GM23338 (cell line): ENCODE measurements around the gene ISX. TPM values are rescaled to one million over a fixed set of nuclear protein-coding genes. Genes with fewer than 3 reads are reported as not detected.

Source experiments
- ATAC-seq: fragments of 200-7000 bp; cut with Tn5 transposase; 3 replicates; pipeline ENCODE4 v1.9.1; 2020
- DNase-seq: peaks from one replicate; pipeline ENCODE4 v3.0.0-alpha.2; 2015; ENCODE audit warnings: low spot score
- H2AFZ ChIP-seq: fragments of 200-600 bp; sonication (generic); 2 replicates; pipeline ENCODE4 v1.8.0; 2016; ENCODE audit warnings: antibody characterized with exemption, mild to moderate bottlenecking, moderate library complexity
- H3F3A ChIP-seq: fragments of 200-600 bp; sonication (generic); replicated peaks from 2 replicates; pipeline ENCODE4 v1.8.0; 2017; ENCODE audit warnings: antibody characterized with exemption, mixed run types, low read depth
- H3K27ac ChIP-seq: fragments of 200-600 bp; sonication (generic); 2 replicates; pipeline ENCODE4 v1.6.1; 2016; ENCODE audit warnings: low read depth
- H3K27me3 ChIP-seq: fragments of 200-600 bp; sonication (generic); 2 replicates; pipeline ENCODE4 v1.8.0; 2016; ENCODE audit warnings: mild to moderate bottlenecking, mixed run types, moderate library complexity; ENCODE audit not compliant: insufficient read depth
- H3K36me3 ChIP-seq: fragments of 200-600 bp; sonication (generic); 2 replicates; pipeline ENCODE4 v1.8.0; 2016; ENCODE audit warnings: mild to moderate bottlenecking; ENCODE audit not compliant: insufficient read depth
- H3K4me1 ChIP-seq: fragments of 200-600 bp; sonication (generic); 2 replicates; pipeline ENCODE4 v1.8.0; 2016; ENCODE audit warnings: mild to moderate bottlenecking, moderate library complexity; ENCODE audit not compliant: insufficient read depth
- H3K4me2 ChIP-seq: fragments of 200-600 bp; sonication (generic); 2 replicates; pipeline ENCODE4 v1.7.1; 2017; ENCODE audit warnings: mixed run types
- H3K4me3 ChIP-seq: fragments of 200-600 bp; sonication (generic); 2 replicates; pipeline ENCODE4 v1.6.1; 2016; ENCODE audit warnings: mixed run types
- H3K79me2 ChIP-seq: fragments of 200-600 bp; sonication (generic); replicated peaks from 2 replicates; pipeline ENCODE4 v1.8.0; 2017; ENCODE audit warnings: mild to moderate bottlenecking; ENCODE audit not compliant: insufficient read depth
- H3K9me2 ChIP-seq: fragments of 200-600 bp; sonication (generic); 2 replicates; pipeline ENCODE4 v1.8.0; 2017; ENCODE audit not compliant: insufficient read depth
- H4K20me1 ChIP-seq: fragments of 200-600 bp; sonication (generic); replicated peaks from 2 replicates; pipeline ENCODE4 v1.8.0; 2017; ENCODE audit warnings: mild to moderate bottlenecking; ENCODE audit not compliant: insufficient read depth
- H3K27ac Mint-ChIP-seq: 2 replicates; pipeline ENCODE4 v1.8.0; 2020; ENCODE audit warnings: inconsistent platforms, mild to moderate bottlenecking, moderate library complexity, mixed read lengths
- H3K27me3 Mint-ChIP-seq: 3 replicates; pipeline ENCODE4 v1.8.0; 2022; ENCODE audit warnings: low read depth, mild to moderate bottlenecking, moderate library complexity, mixed read lengths, inconsistent platforms; ENCODE audit not compliant: insufficient read depth, poor library complexity
- H3K36me3 Mint-ChIP-seq: 3 replicates; pipeline ENCODE4 v1.8.0; 2021; ENCODE audit warnings: low read depth, mild to moderate bottlenecking, inconsistent platforms, moderate library complexity, mixed read lengths
- H3K4me1 Mint-ChIP-seq: 3 replicates; pipeline ENCODE4 v1.8.0; 2020; ENCODE audit warnings: mild to moderate bottlenecking, inconsistent platforms, mixed read lengths
- H3K4me3 Mint-ChIP-seq: 3 replicates; pipeline ENCODE4 v1.8.0; 2021; ENCODE audit warnings: moderate library complexity, mild to moderate bottlenecking, inconsistent platforms, mixed read lengths
- H3K9me3 Mint-ChIP-seq: 3 replicates; pipeline ENCODE4 v1.8.0; 2020; ENCODE audit warnings: moderate library complexity, mild to moderate bottlenecking, inconsistent platforms, mixed read lengths
- CREB1 ChIP-seq: fragments of 250-450 bp; sonication (Bioruptor Pico); IDR thresholded peaks from 2 replicates; pipeline ENCODE4 v1.5.0; 2020; ENCODE audit warnings: low read depth, mild to moderate bottlenecking, moderate library complexity
- EZH2 ChIP-seq: fragments of 200-600 bp; sonication (generic); IDR thresholded peaks from one replicate; pipeline ENCODE4 v1.8.0; 2017; ENCODE audit warnings: antibody characterized with exemption, mild to moderate bottlenecking, low read depth; ENCODE audit not compliant: unreplicated experiment
- EZH2phosphoT487 ChIP-seq: fragments of 200-600 bp; sonication (generic); IDR thresholded peaks from one replicate; pipeline ENCODE4 v1.8.1; 2018; ENCODE audit warnings: antibody characterized with exemption; ENCODE audit not compliant: unreplicated experiment
- JUNB ChIP-seq: IDR thresholded peaks from one replicate; pipeline ENCODE4 v1.6.1; 2016; ENCODE audit warnings: antibody characterized with exemption; ENCODE audit not compliant: unreplicated experiment
- NANOG ChIP-seq: IDR thresholded peaks from 2 replicates; pipeline ENCODE4 v1.6.1; 2016; ENCODE audit warnings: antibody characterized with exemption, borderline replicate concordance
- POLR2AphosphoS5 ChIP-seq: IDR thresholded peaks from 2 replicates; pipeline ENCODE4 v1.6.1; 2016; ENCODE audit warnings: antibody characterized with exemption, low read depth
- STAT1 ChIP-seq: IDR thresholded peaks from one replicate; pipeline ENCODE4 v1.6.1; 2016; ENCODE audit warnings: antibody characterized with exemption; ENCODE audit not compliant: unreplicated experiment
- ZNF114 ChIP-seq: fragments of 250-450 bp; sonication (Bioruptor Pico); IDR thresholded peaks from 2 replicates; pipeline ENCODE4 v1.5.0; 2020; ENCODE audit warnings: mild to moderate bottlenecking, moderate library complexity
- ZNF331 ChIP-seq: fragments of 250-450 bp; sonication (Bioruptor Pico); IDR thresholded peaks from 2 replicates; pipeline ENCODE4 v1.5.0; 2020; ENCODE audit warnings: low read depth, mild to moderate bottlenecking, moderate library complexity
- polyA plus RNA-seq: library from polyadenylated mRNA; unstranded; fragments of >200 nt; fragmentation: Nextera tagmentation; extraction: Ambion mirVana; gene quantifications from 2 replicates; pipeline ENCODE4 v1.2.1, GENCODE V29; 2016
- total RNA-seq: library from RNA; depleted of rRNA; stranded (reverse); fragments of >200 nt; shearing (Covaris generic); gene quantifications from 2 replicates; pipeline ENCODE4 v1.2.3, GENCODE V29; 2014
- TF ChIP-seq, protein P1 (sequence below): fragments of 250-450 bp; sonication (Bioruptor Pico); IDR thresholded peaks from 2 replicates; pipeline ENCODE4 v1.5.0; 2020; ENCODE audit warnings: mild to moderate bottlenecking, moderate library complexity
- TF ChIP-seq, protein P2 (sequence below), 2 experiments: fragments of 200-600 bp in 1 of 2; sonication (generic) in 1 of 2; conservative IDR thresholded peaks; 2 replicates each; pipeline versions ENCODE4 v1.5.1 to v1.6.1; 2016 to 2017; ENCODE audit warnings: antibody characterized with exemption in 2 of 2, low read depth in 2 of 2, mild to moderate bottlenecking in 2 of 2, moderate library complexity in 1 of 2
- TF ChIP-seq, protein P3 (sequence below): IDR thresholded peaks from one replicate; pipeline ENCODE4 v1.6.1; 2018; ENCODE audit warnings: antibody characterized with exemption; ENCODE audit not compliant: unreplicated experiment
- TF ChIP-seq, protein P4 (sequence below): IDR thresholded peaks from 2 replicates; pipeline ENCODE4 v1.6.1; 2016; ENCODE audit warnings: antibody characterized with exemption

ISX gene
- total and polyA plus RNA-seq, 2 experiments from 2014 or later: not detected

DNA sequence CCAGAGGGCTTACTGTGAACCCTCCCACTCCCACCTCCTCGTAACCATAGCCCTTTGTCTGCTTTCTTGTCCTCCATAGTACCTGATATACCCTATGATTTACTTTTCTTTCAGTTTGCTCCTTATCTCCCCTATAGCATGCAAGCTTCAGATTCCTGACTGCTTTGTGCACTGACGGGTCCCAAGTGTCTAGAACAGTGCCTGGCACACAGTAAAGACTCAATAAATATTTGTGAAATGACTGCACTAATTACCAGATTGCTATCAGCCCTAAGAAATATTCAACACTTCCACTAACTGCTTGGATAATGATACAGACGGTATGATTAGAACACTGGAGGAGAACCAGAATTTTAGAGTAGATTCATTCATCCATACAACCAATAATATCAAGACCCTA, 33.0 kb downstream of the ISX start:
- H4K20me1 ChIP-seq: no peaks in the 10 kb centered on the region
- no peak overlapping the region for H3K27ac Mint-ChIP-seq
- H3K27me3 ChIP-seq: no peaks in the 10 kb centered on the region

More for the DNA sequence above, 33.0 kb downstream of the ISX start:
- H3K36me3 ChIP-seq: no peaks in the 10 kb centered on the region
- no peak overlapping the region for H3K4me3 Mint-ChIP-seq
- DNase-seq (no peak), ATAC-seq (no peak)
- peaks cover 25% of the 10 kb centered on the region for H3K9me3 Mint-ChIP-seq
- TF ChIP-seq ZNF114 (CRISPR knock-in tag) (no peak), EZH2phosphoT487 (no peak), NANOG (no peak), CREB1 (CRISPR knock-in tag) (no peak), EZH2 (no peak), POLR2AphosphoS5 (no peak), ZNF331 (CRISPR knock-in tag) (no peak), STAT1 (no peak), JUNB (no peak)
- TF ChIP-seq, protein P1, sequence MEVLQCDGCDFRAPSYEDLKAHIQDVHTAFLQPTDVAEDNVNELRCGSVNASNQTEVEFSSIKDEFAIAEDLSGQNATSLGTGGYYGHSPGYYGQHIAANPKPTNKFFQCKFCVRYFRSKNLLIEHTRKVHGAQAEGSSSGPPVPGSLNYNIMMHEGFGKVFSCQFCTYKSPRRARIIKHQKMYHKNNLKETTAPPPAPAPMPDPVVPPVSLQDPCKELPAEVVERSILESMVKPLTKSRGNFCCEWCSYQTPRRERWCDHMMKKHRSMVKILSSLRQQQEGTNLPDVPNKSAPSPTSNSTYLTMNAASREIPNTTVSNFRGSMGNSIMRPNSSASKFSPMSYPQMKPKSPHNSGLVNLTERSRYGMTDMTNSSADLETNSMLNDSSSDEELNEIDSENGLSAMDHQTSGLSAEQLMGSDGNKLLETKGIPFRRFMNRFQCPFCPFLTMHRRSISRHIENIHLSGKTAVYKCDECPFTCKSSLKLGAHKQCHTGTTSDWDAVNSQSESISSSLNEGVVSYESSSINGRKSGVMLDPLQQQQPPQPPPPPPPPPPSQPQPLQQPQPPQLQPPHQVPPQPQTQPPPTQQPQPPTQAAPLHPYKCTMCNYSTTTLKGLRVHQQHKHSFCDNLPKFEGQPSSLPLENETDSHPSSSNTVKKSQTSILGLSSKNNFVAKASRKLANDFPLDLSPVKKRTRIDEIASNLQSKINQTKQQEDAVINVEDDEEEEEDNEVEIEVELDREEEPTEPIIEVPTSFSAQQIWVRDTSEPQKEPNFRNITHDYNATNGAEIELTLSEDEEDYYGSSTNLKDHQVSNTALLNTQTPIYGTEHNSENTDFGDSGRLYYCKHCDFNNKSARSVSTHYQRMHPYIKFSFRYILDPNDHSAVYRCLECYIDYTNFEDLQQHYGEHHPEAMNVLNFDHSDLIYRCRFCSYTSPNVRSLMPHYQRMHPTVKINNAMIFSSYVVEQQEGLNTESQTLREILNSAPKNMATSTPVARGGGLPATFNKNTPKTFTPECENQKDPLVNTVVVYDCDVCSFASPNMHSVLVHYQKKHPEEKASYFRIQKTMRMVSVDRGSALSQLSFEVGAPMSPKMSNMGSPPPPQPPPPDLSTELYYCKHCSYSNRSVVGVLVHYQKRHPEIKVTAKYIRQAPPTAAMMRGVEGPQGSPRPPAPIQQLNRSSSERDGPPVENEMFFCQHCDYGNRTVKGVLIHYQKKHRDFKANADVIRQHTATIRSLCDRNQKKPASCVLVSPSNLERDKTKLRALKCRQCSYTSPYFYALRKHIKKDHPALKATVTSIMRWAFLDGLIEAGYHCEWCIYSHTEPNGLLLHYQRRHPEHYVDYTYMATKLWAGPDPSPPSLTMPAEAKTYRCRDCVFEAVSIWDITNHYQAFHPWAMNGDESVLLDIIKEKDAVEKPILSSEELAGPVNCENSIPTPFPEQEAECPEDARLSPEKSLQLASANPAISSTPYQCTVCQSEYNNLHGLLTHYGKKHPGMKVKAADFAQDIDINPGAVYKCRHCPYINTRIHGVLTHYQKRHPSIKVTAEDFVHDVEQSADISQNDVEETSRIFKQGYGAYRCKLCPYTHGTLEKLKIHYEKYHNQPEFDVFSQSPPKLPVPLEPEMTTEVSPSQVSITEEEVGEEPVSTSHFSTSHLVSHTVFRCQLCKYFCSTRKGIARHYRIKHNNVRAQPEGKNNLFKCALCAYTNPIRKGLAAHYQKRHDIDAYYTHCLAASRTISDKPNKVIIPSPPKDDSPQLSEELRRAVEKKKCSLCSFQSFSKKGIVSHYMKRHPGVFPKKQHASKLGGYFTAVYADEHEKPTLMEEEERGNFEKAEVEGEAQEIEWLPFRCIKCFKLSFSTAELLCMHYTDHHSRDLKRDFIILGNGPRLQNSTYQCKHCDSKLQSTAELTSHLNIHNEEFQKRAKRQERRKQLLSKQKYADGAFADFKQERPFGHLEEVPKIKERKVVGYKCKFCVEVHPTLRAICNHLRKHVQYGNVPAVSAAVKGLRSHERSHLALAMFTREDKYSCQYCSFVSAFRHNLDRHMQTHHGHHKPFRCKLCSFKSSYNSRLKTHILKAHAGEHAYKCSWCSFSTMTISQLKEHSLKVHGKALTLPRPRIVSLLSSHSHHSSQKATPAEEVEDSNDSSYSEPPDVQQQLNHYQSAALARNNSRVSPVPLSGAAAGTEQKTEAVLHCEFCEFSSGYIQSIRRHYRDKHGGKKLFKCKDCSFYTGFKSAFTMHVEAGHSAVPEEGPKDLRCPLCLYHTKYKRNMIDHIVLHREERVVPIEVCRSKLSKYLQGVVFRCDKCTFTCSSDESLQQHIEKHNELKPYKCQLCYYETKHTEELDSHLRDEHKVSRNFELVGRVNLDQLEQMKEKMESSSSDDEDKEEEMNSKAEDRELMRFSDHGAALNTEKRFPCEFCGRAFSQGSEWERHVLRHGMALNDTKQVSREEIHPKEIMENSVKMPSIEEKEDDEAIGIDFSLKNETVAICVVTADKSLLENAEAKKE (CRISPR knock-in tag): no peak
- TF ChIP-seq, protein P2, sequence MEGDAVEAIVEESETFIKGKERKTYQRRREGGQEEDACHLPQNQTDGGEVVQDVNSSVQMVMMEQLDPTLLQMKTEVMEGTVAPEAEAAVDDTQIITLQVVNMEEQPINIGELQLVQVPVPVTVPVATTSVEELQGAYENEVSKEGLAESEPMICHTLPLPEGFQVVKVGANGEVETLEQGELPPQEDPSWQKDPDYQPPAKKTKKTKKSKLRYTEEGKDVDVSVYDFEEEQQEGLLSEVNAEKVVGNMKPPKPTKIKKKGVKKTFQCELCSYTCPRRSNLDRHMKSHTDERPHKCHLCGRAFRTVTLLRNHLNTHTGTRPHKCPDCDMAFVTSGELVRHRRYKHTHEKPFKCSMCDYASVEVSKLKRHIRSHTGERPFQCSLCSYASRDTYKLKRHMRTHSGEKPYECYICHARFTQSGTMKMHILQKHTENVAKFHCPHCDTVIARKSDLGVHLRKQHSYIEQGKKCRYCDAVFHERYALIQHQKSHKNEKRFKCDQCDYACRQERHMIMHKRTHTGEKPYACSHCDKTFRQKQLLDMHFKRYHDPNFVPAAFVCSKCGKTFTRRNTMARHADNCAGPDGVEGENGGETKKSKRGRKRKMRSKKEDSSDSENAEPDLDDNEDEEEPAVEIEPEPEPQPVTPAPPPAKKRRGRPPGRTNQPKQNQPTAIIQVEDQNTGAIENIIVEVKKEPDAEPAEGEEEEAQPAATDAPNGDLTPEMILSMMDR (conservative IDR thresholded peaks at IDR 0.05; ENCODE audit: low read depth in 2 of 2): no peak
- TF ChIP-seq, protein P3, sequence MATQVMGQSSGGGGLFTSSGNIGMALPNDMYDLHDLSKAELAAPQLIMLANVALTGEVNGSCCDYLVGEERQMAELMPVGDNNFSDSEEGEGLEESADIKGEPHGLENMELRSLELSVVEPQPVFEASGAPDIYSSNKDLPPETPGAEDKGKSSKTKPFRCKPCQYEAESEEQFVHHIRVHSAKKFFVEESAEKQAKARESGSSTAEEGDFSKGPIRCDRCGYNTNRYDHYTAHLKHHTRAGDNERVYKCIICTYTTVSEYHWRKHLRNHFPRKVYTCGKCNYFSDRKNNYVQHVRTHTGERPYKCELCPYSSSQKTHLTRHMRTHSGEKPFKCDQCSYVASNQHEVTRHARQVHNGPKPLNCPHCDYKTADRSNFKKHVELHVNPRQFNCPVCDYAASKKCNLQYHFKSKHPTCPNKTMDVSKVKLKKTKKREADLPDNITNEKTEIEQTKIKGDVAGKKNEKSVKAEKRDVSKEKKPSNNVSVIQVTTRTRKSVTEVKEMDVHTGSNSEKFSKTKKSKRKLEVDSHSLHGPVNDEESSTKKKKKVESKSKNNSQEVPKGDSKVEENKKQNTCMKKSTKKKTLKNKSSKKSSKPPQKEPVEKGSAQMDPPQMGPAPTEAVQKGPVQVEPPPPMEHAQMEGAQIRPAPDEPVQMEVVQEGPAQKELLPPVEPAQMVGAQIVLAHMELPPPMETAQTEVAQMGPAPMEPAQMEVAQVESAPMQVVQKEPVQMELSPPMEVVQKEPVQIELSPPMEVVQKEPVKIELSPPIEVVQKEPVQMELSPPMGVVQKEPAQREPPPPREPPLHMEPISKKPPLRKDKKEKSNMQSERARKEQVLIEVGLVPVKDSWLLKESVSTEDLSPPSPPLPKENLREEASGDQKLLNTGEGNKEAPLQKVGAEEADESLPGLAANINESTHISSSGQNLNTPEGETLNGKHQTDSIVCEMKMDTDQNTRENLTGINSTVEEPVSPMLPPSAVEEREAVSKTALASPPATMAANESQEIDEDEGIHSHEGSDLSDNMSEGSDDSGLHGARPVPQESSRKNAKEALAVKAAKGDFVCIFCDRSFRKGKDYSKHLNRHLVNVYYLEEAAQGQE: no peak
- TF ChIP-seq, protein P4, sequence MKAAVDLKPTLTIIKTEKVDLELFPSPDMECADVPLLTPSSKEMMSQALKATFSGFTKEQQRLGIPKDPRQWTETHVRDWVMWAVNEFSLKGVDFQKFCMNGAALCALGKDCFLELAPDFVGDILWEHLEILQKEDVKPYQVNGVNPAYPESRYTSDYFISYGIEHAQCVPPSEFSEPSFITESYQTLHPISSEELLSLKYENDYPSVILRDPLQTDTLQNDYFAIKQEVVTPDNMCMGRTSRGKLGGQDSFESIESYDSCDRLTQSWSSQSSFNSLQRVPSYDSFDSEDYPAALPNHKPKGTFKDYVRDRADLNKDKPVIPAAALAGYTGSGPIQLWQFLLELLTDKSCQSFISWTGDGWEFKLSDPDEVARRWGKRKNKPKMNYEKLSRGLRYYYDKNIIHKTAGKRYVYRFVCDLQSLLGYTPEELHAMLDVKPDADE: no peak
- peaks cover 7% of the 10 kb centered on the region for H3K27me3 Mint-ChIP-seq
- no peak overlapping the region for H3K4me2 ChIP-seq
- no peaks in the 10 kb centered on the region for H3K9me2 ChIP-seq
- no peaks in the 10 kb centered on the region for H3F3A ChIP-seq
- no peak overlapping the region for H3K27ac ChIP-seq
- H3K36me3 Mint-ChIP-seq: no peaks in the 10 kb centered on the region
- H3K79me2 ChIP-seq: no peaks in the 10 kb centered on the region
- no peak overlapping the region for H3K4me3 ChIP-seq
- H2AFZ ChIP-seq: no peak overlapping the region
- H3K4me1 Mint-ChIP-seq: peaks cover 2% of the 10 kb centered on the region; the same call in 2 of the 3 replicates
- H3K4me1 ChIP-seq: no peaks in the 10 kb centered on the region
